GM19324 (cell line): Measurements from ENCODE around the gene IL17B.

Source experiments
- ATAC-seq: cut with Tn5 transposase; IDR thresholded peaks from one replicate; pipeline ENCODE4 v1.9.1; 2021; ENCODE audit warnings: mild to moderate bottlenecking, moderate library complexity; ENCODE audit not compliant: unreplicated experiment, low FRiP score

The IL17B gene

DNA sequence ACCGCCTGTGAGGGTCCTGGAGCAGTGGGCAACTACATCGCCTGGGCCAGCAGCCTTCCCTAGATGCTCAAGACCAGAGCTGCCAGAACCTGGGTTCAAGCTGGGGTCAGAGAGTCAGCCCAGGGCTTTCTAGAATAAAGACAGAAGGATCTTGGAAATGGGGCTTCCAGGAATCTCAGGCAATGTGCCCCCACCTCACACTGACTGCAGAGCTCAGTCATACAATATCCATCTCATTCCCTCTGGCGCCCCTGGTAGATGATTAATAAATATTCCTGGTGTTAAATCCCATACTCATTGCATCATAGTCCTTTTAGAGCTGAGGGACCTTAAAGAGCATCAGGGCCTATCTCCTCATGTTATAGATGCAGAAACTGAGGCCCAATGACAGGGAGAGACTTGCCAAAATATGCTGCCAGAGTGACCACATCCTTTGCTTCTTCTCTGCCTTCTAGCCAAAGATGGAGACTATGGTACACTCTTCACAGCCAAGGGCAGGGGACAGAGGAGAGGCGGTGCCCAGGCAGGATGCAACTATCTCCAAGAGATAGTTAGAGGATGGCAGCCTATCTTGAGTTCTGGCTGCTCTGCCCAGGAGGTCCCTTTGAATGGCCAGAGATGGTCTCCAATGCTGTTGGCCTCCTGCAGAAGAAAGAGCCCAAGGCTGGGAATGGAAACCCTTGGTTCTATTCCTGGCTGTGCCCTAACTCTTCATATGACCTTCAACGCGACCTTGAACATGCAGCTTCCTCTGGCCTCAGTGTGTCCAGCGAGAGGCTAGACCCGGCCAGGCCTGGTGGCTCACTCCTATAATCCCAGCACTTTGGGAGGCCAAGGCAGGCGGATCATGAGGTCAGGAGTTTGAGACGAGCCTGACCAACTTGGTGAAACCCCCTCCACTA, 36.2 kb upstream of the IL17B start:
- ATAC-seq = no peak

DNA sequence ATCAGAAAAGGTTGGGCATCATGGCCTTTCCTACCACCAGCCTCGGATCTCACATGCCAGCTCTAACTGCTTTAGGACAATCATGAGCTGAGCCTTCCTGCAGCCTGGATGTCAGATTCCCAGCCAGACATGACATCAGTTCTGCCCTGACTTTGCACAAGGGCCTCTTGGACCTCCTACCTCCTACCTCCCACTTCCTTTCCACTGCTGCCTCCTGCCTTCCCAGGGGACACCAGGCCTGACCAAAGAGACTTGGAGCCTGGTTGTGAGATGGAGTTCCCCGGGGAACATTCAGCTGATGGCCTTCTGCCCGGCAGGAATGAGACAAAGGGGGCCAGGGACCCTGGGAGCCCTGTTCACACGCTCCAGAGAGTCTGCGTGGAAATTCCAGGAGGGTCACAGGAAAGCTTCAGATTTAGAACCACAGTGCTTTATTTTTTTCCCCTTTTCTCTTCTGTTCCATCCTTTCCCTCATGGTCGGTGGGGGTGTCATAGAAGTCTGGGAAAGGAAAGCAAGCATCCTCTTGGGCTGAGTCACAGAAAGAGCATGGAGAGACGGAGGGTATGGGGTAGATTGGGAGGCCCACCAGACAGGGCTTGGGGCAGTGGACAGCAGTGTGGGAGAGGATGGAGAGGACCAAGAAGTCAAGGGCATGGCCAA, 35.4 kb upstream of the IL17B start:
- ATAC-seq = no peak

DNA sequence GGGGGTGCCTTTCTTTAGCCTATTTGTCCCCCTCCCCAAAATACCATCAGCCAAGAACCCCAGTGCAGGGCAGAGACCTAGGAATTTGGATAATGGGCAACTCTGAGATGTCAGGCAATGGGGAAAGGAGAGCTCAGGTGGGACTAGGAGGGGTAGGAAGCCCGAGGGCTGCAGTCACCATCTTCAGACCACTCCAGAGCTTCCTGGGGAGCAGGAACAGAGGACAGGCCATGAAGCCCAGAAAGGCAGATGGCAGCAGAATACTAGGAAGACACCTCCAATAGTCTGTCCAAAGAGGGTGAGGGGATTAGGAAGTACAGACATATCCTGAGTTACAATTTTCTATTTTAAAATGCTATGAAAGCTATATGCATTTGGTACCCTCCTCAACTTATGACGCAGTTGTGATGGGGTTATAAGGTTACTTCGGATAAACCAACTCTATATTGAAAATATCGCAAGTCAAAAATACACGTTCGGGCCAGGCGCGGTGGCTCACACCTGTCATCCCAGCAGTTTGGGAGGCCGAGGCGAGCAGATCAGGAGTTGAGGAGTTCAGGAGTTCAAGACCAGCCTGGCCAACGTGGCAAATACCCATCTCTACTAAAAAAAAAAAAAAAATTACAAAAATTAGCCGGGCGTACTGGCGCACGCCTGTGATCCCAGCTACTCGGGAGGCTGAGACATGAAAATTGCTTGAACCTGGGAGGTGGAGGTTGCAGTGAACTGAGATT, 34.6 kb upstream of the IL17B start:
- no peak for ATAC-seq

DNA sequence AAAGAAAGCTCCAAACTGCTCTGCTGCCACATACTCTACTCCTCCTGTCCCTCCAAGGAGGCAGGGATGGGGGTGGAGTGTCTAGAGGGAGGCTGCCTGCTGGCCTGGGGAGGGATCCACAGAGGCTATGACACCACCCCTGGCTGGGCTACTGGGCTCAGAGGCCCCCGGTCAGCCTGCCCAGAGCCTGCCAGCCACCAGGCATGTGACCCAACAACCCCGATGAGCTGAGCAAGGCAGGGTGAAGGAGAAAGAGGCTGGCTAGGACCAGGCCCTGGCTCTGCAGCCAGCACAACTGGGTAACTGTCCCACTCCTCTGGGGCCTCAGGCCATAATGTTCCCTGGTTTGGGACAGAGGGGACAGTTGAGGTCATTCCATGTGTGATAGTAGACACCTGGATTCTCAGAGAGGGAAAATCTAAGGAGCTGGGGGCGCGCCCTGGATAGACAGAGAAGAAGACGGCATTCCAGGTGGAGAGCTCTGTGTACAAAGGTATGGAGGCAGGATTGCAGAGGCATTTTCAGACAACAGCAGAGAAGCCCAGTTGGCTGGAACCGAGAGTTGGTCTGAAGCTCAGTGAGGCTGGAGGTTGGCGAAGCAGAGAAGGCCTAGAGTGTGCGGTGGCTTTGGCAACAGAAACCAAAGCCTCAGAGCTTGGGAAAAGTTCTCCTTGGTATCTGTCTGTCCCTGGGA, 33.8 kb upstream of the IL17B start:
- no peak for ATAC-seq

DNA sequence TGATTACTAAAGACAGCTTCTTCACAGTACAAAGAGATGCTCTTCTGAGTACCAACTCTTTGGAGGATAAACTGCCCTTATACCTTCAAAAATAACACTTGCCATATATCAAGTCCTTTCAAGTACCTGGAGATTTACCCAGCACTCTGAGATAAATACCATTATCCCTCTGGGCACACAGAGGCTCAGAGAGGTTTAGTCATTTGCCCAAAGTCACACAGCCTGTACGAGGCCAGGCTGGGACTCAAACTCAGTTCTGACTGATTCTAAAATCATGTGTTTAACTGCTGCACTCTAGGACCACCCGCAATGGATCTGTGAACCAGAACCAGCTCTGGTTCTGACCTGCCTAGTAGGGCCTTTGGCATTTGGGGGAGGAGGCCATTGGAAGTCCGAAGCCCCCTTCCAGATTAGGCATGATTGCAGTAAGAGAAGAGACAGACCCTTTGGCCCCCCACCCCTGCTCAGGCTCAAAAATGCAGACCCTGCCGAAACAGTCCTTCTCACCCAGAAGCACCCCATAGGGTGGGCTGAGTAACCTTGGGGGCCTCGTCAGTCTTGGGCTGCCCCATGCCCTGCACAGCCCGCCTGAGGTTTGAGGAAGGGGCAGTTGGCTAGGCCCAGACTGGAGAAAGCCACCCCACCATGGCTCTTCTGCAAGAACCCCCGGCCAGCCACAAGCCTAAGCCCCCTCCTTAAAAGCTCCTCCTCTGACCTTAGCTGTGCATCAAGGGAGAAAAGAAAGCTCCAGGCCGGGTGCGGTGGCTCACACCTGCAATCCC, 32.8 kb upstream of the IL17B start:
- no peak for ATAC-seq

DNA sequence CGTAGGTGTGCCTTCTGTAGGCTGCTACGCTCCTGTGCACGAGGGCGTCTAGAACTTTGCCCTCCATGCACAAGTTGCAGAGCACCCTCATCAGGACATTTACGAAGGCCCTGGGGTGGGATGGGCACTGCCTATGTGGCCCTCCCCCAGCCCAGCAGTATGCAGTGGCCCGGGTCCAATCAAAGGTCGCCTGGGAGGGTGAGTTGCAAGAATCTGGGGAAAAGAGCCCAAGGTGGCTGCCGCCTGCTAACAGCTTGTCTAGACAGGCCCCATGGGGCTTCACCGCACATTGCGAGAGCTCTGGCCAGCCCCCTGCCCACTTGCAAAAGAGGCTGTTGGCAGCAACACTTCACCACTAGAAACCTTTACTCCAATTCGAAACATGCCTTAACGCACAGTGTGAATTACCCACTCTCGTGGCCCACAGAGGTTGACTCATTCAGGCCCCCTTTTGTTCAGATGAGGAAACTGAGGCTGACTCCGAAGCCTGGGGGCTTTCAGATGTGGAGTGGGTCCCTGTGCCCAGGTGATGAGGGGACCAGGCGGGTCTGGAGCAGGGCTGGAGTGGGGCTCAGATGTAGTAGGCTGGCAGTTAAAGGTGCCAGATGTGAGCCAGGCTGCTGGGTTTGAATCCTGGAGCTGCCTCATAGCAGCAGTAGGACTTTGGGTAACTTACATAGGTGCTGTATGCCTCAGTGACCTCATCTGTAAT, 31.8 kb upstream of the IL17B start:
- no peak for ATAC-seq

DNA sequence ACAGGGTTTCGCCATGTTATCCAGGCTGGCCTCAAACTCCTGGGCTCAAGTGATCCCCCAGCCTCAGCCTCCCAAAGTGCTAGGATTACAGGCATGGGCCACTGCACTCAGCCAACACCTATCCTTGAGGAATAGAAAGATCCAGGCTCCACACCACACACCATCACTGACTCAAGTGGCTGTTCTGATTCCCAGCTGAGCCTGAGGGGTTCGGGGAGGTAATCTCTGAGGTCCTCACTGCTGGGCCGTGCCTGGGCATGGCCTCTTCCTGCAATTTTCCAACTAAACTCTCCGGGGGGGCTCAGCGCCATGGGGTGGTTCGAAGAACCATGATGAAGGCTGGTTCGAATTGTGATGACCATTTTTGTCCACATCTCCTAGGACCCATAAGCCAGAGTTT, 31.0 kb upstream of the IL17B start:
- no peak for ATAC-seq

DNA sequence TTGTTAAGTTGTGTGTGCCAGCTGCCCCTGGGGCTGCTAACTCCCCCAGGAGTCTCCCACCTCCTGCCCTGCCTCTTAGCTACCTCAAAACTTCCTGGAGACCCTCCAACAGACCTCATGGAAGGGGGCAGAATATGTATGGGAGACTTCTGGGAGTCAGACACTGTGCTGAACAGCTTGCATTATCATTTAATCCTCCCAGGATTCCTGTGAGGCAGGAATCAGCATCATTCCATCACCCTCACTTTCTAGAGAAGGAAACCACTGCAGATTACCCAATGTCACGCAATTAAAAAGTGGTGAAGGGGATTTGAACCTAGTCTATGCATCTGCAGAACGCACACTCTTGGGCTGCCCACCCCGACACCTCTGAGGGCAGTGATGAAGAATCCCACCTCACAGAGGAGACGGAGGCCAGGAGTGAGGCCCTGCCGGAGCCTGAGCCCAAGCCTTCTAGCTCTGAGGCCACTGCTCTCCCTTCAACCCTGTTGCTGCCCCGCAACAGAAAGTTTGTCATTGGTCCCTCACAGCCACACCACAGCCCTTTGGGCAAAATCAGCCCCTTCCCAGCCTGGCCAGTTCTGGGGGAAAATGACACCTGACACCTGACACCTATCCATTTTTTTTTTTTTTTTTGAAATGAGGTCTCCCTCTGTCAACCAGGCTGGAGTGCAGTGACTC, 30.3 kb upstream of the IL17B start:
- ATAC-seq = no peak

DNA sequence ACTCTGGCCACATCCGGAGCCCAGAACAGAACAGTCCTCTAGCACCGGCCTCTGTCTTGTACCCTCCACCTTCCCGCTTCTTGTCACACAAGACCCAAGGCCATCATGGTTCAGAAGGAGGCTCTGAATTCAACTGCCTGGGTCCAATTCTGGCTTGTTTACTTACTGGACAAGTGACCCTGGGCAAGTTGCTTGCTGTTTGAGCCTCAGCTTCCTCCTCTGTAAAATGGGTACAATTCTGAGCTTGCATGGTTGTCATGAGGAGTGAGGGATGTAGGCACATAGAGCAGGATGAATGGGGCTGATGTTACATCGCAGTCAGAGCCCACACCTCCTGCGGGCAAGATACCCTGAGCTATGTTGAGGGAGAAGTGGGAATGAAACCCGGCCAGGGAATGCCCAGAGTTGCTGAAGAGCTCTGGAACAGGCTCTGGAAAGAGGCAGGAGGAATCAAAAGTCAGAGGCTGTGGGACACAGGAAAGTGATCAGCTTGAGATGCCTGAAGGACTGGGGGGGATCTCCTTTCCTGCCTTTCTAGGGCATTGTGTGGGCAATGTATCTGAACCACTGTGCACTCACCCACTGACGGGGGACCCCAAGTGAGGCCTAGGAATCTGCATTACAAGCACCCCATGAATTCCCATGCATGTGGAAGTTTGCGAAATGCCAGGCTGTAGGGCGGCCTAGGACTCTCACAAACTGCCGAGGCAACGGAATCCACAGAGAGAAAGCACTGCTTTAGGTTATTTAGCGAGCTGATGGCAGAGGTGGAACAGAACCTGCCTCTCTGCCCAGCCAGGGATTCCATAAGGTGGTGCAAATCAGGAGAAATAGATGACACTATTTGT, 29.4 kb upstream of the IL17B start:
- ATAC-seq = no peak

DNA sequence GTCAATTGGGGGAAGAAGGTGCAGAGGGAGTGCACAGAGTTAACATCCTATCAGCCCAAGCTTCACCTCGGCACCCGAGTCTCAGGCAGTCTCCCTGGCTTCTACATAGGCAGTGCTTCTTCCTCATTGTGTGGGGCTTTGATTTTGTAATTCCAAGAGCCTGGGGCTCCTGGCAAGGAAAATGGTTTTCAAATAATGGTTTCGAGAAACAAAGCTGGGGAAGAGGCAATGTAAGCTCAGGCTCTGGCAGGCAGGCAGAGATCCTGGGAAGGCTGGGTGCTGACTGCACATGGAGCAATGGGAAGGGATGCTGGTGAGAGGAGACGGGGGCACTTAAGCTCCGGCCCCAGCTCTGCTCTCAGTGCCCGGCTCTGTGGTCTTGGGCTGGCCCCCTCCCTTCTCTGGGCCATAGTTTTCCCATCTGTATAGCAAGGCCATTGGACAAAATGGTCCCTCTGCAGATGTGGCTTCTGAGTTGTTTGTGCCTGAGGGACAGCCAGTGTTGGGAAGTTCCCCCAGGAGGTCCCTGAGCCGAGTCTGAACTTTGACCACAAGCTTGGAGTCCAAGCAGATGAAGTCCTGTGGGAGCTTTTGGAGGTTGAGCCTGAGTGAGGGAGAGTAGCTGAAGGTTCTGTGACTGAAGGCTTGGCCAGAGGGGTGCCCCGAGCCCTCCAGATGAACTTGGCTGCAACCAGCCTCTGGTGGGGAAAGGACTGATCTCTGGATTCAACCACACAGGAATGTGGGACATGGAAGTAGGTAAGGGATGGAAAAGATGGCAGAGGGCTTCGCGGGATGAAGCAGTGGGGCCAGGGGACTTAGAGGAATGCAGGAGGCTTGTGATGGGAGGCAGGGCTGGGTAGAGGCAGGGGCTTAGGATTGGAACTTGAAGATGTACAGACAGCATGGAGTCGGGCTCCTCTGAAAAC, 28.5 kb upstream of the IL17B start:
- ATAC-seq = no peak

DNA sequence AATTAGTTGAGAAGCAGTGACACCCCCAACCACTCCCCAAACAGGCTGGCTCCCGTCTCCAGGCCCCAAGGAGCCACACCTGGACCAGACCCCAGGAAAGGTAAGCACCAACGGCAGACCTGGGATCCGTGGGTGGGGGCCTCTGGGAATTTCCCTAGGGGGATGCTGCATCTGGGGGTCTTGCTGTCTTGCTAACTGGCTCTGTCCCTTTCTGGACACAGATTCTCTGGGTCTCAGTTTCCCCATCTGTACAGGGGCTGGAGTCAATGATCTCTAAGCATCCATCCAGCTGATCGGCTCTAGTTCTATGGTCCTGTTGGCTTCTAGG, 27.9 kb upstream of the IL17B start:
- ATAC-seq = no peak

DNA sequence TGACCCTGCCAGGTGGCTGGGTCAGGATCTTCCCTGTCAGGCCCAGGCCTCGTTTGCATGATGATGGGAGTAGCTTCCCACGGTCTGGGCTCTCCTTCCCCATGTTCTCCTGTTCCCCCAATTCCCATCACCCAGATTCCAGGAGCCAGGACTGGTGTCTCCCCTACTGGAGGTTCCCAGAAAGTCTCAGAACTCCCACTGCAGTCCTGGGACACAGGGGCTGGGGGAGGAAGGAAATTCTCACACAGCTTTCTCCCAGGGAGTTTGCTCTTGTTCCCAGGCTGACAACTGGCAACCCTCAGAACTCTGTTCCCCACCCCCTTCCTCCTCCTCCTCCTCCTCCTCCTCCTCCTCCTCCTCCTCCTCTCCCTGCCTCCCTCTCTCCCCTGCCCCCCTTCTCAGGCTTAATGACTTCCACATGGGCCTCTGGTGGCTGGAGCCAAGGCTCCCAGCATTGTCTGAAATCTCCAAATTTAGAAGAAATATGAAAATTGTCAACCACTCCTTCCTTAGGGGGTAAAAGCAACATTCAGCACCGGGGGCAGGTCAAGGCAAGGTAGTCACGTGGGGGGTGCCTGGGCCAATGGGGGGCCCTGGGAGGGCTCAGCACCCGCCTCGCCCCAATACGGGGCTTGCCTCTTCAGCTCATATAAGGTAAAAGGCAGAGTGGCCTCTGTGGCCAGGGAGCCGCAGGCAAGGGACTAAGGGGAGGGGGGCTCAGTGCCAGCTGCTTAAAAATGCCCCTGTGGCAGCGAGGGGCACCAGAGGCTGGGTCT, 27.3 kb upstream of the IL17B start:
- ATAC-seq = no peak

DNA sequence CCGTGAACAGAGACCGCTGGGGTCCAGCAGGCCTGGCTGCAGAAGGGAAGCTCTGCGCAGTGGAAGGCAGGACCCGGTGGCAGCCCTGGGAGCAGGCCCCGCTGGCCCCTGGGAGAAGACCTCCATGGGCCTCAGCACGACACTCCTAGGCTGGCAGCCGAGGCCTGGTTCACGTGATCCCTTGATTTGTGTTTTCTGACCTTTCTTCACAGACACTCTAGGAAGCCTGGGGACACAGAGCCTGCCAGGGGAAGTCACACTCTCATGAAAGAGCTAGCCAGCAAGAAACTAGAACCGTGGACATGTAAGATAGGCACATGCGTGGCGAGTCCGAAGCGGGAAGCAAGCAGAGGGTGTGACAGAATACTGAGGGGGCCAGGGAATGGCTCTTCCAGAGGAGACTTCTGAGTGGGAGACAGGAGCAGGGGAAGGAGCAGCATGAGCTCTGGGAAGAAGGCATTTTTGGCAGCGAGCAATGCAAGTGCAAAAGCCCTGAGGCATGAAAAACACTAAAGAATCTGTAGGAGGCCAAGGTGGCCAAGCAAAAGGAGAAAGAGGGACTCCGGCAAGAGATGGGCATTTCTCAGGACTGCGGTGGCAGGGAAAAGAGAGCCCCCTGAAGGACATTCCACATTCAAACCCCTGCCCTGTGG, 26.6 kb upstream of the IL17B start:
- no peak for ATAC-seq

DNA sequence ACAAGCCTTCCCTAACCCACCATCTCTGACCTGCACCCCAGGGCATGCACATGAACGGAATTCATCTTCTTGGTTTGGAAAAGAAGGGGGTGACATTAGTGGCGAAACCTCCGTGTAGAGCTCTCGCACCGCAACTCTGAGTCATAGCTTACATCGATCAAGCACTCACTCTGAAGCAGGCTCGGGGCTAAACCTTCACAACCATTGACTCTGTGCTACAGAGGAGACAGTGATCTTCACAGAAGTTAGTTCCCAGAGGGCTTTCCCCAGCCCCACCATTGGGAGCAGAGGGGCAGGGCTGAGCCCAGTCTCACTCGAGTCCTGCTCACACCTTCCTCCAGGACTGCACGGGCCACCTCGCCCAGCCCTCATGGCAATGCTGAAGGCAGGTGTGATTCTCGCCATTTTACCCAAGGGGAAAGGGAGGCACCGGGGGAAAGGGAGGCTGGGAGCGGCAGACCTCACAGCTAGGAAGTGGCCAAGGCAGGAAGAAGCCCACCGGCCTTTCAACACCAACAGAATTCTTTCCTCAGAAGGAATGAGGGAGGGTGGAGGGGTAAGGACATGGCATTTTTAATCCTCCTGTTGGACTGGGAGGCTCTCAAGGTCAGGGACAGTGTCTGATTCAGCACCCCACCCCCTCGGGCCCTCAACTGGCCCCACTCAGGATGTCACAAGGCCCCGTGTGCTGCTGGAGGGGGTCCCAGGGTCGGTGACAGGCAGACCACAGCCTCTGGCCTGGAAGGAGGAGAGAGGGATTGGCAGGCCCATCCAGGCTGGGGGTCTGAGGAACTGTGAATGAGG, 25.9 kb upstream of the IL17B start:
- no peak for ATAC-seq
